Amygdala (tissue), 56 donors: ENCODE measurements around the gene SLC8B1.
"Not testable (repeated sequence)": the region's sequence is repeated elsewhere in the genome, so short reads cannot be mapped to it uniquely, and the experiment has no call there.

Experiments used
- DNase-seq, 56 donors: peaks; one replicate each; lab custom pipeline; 2025; lab: John Stamatoyannopoulos, UW

Gene SLC8B1

DNA sequence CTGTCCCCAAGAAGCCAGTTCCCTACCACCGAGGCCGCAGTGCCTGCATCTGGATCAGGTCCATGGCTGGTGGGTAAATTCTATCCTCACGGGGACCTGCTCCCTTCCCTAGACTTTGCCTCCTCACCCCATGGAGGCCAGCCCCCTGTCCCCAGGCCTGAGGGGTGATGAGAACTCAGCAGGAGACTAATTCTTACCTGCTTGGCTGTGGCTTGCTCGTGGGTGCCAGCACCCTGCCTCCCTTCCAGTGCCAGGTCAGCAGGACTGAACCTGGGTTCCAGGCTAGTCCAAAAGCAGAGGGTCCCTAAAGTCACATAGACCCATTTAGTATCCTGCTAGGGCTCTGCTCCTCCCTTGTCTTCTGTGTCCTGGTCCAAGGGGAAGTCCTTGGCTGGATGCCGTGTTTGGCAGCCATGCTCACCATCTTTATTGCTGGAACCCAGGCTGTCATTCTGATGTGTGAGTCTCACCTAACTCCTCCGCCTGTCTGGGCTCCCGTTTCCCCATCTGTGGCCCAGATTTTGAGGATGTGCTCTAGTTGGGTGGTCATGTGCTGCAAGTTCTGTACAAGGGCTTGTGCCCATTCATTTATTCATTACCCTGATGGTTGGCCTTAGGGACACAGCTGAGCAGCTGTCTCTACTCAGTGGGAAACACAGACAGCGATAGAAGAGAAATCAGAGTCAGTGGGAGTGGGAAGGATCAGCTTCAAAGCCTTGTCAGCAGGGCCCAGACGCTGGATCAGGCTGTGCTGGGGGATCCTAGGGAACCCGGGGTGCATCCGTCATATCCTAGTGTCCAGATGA is 24.4 kb upstream of the SLC8B1 start:
- peak in 52 of 56 donors; percentile 12 to 80 (median 54) for DNase-seq

DNA sequence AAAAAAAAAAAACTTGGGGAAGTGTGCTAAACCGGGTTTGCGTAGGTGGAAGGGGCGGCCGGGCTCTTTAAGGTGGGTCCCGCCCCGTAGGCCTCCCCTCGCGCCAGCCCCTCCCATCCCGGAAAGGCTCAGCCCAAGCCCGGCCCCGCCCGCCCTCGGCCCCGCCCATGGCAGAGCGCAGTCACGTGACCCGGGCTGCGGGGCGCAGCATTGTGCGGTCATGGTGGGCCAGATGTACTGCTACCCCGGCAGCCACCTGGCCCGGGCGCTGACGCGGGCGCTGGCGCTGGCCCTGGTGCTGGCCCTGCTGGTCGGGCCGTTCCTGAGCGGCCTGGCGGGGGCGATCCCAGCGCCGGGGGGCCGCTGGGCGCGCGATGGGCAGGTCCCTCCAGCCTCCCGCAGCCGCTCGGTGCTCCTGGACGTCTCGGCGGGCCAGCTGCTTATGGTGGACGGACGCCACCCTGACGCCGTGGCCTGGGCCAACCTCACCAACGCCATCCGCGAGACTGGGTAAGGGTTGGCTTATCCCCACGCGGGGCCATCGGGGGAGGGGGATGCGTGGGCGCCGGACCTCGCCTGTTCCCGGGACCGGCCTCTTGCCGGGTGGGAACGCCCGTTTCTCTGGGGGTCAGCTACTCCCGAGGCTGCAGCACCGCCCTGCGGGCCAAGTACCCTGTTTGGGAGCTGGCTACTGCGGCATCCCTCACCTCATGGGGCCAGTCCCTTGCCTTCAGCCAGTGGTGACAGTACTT is 23.6 kb upstream of the SLC8B1 start, which contains the start of gene PLBD2:
TSS of gene PLBD2 (plus strand) at position 207 of the 752 bp plus-strand sequence. CDS start at position 221, 14 bp downstream.
- DNase-seq, result peak; percentile 41 to 96 (median 89)

DNA sequence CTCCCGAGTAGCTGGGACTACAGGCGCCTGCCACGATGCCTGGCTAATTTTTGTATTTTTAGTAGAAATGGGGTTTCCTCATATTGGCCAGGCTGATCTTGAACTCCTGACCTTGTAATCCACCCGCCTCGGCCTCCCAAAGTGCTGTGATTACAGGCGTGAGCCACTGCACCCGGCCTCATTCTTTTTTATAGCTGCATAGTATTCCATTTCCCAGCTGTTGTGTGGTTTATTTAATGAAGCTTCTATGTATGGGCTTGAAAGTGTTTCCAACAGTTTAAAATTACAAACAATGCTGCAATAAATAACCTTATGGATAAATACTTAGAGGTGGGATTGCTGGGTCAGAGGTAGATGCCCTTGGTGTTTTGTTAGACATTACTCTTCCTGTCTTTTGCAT is 19.3 kb upstream of the SLC8B1 start:
- DNase-seq, result not testable (repeated sequence)

DNA sequence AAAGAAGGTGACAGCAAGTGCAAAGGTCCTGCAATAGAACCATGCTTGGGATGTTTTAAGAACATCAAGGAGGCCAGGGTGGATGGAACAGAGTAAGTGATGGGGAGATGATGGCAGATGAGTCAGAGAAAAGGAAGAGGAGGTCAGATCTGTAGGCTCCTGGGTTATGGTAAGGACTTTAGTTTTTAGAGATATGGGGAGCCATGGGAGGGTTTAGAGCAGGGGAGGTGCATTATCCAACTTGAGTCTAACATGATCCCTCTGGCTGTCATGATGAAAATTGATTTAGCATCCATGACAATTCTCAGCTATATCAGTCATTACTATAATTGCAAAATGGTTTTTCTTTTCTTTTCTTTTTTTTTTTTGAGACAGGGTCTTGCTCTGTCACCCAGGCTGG is 16.2 kb upstream of the SLC8B1 start:
- no peak for DNase-seq

DNA sequence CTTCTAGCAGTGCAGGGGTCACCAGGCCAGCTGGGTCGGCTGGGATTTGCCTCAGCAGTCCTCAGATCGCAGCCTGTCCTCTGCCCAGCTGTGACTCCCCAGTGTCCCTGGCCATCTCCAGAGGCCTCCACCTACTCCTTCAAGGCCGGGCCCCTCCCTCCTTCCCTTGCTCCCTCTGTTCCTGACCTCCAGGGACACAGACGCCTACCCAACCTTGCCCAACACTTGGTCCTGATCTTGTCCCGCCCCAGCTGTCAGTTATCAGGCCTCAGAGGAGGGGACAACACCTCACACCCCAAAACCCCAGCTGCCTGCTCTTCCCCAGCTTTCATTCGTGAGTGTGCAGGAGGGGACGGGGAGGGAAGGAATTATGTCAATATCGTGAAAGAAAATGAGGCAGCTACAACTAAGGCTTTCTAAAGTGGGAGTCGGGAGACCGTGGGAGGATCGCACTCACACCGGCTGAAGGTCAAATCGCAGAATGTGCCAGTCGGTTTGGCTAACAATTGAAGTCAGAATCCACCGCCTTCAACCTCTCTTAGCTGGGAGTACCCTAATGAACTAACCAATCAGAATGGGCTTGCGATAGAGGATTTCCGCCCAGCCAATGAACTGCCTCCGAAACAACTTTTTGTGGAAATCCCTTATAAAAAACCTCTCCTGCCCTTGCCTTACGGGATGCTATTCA is 14.1 kb upstream of the SLC8B1 start:
- peak in 2 of 56 donors; percentile 9 to 30 for DNase-seq

DNA sequence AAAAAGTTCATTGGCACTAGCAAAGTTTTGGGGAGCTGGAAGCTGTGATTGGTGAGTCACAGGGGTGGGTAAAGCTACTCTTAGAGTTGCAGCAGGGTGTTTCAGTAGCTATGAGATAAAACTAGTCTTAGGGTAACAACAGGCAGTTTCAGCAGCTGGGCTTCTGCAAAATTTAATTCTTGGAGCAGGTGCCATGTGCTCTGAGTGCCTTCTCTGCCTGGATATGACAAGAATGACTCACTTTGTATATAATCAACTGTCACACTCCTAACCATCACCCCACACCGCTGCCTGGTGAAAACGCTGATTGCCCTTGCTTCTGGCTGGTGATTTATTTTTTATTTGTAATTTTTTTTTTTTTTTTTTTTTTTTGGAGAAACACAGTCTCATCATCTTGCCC is 13.0 kb upstream of the SLC8B1 start:
- DNase-seq, result no peak

DNA sequence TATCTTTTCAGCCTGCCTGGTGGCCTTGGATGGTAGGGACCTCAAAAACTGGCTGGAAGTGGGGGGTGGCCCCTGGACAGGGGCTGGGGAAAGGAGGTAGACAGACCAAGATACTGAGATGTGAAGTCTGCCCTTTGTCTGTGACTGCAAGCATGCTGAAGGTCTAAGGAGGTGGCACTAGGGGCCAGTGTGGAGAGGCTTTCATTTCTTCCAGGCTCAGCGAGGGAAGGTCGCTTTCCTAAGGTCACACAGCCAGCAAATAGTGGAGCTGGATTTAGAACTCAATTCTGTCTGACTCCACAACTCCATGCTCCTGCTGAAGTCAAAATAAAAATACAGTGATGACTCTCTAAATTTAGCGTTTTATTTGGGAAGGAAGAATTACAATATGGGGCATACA is 12.2 kb upstream of the SLC8B1 start:
- no peak for DNase-seq

DNA sequence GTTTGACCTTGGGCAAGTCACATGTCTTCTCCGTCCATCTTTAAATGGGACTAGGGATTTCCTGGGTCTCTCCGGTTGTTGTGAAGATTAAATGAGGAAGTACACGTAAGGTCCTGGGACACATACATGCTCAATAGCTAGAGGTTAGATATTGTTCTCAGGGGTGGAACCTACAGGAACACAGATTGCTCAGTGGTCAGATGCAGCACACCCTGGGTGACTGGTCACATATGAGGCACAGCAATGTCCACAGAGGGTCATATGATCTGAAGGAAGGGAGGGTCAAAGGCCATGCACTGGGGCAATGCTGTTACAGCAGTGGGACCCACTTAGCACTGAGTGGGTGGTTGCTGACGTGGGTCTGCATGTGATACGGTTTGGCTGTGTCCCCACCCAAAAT is 11.4 kb upstream of the SLC8B1 start:
- no peak for DNase-seq

DNA sequence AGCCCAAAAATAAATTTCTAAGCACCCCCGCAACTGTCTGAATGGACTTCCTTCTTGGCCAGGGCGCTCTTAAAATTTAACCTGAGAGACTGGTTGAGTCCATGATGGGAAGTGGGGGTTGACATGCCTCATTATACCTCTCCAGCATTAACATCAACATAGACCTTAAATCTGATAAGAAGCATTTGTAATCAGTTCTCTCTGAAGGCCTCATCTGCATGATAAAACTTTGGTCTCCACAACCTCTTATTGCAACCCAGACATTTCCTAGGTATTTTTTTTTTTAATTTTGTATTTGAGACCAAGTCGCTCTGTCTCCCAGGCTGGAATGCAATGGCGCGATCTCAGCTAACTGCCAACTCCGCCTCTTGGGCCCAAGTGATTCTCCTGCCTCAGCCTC is 10.4 kb upstream of the SLC8B1 start:
- no peak for DNase-seq

DNA sequence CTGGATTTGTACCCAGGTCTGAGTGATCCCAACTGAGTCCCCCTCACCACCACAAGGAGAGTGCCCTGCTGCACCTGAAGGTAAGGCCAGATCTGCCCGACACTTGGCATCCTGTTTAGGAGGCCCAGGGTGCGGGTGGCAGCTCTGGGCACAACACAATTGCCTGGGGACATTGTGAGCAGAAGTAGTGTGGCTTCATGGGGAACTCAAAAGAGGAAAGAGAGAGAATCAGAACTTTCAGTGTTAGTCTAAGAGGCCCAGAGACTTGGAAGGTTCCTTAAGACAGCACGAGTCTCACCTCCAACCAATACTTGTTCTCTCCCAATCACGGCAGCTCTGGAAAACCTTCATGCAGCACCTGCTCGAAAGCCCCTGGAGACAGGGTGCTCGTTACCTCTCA is 6.6 kb upstream of the SLC8B1 start:
- no peak for DNase-seq

DNA sequence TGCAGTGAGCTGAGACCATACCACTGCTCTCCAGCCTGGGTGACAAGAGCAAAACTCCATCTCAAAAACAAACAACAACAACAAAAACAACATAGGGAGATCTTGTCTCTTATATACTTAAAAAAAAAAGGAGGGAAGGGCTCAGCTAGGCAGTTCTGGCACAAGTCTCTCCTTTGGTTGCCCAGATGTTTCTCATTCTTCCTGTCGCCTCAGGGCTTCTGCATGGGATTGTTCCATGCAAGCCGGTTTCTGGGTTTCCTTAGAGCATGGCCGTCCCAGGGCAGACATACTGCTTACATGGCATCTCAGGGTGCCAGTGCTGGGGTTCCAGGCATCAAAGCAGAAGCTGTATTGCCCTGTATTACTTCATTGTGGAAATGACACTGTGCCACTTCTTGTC is 5.2 kb upstream of the SLC8B1 start:
- DNase-seq, result no peak

DNA sequence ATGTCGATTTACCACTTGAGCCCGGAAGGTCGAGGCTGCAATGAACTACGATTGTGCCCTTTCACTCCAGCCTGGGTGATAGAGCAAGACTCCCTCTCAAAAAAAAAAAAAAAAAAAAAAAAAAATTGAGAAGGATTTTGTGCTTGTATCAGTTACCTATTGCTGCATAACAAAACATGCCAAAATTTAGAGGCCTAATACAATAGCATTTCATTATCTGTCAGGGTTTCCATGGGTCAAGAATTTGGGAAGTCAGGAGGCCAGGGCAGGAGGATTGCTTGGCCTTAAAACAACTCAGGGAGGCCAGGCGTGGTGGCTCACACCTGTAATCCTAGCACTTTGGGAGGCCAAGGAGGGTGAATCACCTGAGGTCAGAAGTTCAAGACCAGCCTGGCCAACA is 4.6 kb upstream of the SLC8B1 start:
- no peak for DNase-seq

DNA sequence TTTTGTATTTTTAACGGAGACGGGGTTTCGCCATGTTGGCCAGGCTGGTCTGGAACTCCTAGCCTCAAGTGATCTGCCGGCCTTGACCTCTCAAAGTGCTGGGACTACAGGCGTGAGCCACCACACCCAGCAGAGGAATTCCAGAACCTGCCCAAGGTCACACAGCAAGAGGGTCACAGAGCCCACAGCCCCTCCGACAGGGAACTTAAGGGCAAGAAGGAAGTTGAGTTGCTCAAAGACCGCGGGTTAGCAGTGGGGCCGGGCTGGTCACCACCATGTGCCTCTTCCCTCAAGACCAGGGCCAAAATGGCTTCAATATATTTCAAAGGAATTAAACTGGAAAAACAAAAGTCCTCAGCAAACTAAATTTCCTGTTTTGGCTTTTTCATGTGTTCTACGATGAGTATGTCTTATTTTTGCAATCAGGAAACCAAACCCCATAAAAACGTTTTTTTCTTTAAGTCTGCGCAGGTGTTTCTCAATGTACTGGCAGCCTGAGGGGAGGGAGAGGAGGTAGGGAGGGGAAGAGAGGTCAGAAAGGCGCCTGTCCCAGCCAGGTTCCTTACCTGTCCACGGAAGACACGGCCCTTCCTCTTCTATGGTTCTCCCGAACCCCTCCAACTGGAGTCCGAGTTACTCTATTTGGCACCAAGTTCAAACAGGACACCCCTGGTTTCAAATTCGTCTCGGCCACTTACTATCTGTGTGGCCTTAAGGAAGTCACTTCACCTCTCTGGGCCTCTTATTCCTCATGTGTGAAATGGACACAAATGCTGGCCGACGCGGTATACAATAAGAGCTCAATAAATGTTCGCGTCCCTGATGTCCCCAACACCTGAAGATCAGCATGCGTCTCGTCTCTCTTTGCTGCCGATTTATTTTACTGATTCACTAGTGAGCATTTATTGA is 778 bp downstream of the SLC8B1 start:
- peak in 1 of 56 donors; percentile 14 for DNase-seq

DNA sequence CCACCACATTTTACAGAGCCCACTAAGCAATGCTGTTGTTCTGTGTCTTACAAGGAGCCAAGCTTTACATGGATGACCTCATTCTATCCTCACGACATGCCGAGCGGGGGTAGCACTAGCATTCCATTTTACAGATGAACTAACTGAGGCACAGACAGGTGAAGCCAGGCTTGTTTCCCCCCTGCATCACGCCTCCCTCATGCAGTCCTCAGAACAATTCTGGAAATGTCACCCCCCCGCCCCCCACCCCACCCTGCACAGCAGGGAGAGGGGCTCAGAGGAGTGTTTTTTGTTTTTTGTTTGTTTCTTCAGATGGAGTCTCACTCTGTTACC is 1.5 kb downstream of the SLC8B1 start:
- no peak for DNase-seq

DNA sequence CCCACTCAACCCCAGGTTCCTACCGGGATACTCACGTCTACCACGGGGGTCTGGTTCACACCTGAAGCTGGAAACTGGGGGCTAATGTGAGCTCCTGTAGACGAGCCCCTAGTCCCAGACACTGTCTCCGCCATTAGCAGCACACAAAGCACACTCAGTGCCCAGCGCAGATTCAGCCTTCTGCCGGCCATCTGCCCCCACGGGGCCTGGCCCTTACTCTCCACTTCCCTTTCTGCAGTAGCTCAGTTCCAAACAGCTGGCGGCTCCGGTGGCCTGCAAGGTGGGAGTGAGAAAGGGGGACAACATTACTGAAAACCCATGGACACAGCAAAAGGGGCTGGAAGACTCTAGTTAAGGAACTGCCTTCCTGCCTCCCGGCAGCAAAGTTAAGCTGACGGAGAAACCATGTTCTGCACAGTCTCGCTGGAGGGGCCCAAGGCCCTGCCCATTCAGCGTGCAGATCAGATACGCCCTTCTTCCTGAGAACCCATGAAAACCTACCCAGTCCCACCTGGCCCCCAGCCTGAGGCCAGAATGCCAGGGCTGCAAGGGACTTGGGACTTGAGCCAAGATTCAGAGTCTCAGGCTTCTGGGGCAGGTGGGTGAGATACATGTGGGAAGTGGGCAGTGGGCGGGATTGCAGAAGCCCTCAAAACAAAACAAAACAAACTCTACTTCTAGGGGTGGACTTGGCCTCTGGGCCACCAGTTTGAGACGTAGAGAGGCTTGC is 2.1 kb downstream of the SLC8B1 start:
- DNase-seq, result peak in 4 of 56 donors; percentile 5 to 18 (median 12)

DNA sequence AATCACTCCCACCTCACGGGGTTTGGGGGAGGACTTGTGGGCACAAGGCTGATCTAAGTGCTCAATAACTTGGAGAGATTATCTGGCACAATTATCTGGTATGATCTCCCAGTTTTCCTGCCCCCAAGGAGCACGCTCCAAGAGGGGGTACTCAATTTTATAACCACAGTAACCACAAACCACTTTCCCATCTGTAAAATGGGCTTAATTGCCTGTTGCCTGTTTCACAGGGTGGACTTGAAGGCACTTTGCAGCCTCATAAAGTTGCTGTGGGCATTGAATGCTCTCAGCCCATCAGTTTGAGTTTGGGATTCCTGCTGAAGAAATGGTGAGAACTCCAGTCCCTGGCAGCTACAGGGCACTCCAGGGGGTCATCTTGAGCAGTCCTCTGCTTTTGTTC is 4.4 kb downstream of the SLC8B1 start:
- DNase-seq, result no peak

DNA sequence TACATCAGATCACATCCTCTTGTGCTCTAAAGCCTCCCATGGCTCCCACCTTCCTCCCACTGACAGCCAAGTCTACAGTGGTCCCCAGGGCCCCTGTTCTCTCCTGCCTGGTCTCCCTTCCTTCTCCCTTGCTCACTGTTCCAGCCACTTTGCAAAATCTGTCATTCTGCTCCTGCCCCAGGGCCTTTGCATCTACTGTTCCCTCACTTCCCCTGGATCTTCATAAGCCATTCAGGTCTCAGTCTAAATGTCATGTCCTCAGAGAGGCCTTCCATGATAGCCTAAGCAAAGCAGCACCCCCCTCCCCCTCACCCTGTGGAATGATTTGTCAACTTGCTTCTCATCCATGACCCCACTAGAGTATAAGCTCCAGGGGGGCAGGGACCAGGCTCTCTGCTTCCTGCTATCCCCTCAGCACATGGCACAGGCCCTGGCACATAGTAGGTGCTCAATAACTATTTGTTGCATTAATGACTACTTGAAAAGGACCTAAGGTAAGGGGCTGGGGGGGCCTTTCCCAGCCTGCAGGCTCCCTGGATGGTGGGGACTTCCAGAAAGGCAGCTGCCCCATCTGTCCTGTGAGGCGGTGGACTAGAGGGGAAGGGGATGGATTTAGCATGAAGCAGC is 5.0 kb downstream of the SLC8B1 start:
- no peak for DNase-seq

DNA sequence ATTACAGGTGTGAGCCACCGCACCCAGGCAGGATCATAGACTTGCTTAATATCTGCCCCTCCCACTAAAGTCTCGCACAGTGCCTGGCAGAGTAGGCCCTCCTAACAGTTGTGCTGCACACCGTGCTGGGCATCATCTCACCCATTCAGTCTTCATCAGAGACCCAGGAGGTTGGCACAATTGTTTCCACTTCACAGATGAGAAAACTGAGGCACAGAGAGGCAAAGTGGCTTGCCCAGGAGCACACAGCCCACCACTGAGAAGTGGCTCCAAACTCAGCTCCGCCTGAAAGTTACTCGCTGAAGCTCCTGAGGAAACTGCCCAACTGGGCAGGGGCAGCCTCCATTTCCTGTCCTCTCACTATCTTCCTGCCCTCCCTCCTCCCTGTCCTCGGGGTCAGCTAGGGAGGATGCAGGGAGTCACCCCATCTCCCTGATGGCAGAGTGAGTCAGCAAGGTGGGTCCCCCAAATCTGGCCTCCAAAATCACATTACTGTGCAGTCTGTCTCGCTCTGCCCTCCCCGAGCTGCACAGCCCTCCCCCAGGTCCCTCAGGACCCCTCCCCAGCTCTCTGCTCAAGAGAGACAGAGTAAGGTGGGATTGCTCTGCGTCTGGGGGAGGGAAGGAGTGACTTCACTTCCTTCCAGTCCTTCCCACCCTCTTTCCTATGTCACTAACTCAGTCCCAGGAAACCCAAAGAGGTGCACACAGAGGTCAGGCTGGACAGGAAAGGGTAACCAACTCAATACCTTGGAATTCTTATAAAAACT is 5.7 kb downstream of the SLC8B1 start:
- no peak for DNase-seq
